ENCODE measurements around the gene B3GAT2.
"Not testable (repeated sequence)": the region's sequence is repeated elsewhere in the genome, so short reads cannot be mapped to it uniquely, and the experiment has no call there.

B3GAT2 gene, protein sequence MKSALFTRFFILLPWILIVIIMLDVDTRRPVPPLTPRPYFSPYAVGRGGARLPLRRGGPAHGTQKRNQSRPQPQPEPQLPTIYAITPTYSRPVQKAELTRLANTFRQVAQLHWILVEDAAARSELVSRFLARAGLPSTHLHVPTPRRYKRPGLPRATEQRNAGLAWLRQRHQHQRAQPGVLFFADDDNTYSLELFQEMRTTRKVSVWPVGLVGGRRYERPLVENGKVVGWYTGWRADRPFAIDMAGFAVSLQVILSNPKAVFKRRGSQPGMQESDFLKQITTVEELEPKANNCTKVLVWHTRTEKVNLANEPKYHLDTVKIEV

DNA sequence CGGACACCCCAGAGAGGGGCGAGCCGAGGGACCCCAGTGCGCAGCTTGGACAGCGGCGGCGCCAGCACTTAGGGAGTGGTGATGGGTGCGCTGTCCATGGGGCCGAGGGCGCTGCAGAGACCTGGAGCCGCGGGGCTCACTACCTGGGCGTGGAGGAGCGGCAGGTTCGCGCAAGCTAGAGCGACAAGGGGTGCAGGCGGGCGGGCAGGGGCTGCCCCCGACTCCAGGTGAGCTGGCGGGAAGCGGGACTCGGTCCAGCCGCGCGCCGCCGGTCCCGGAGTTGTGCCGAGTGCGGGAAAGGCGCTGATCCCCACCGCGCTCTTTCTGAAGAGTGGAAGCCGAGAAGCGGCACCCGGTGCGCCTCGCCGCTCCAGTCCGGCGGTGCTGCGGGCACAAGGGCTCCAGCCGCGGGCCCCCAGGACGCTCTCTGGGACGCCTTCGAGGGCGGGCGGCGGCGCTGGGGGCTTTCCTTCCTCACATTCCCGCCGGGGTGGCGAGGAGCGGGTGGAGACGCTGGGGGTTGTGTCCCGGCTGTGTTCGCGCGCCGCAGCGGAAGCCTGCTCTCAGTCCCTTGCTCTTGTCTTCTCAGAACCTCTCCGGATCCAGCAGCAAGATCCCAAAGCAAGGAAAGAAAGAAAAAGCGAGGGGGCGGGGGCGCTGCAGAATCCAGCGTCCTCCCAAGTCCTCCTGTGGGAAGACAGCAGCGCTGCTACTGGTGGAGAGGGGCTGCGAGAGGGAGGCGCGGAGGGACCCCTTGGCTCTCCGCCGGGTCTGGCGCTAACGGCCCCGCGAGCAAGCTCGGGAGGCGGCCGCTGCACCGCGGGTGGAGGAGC, at the start of gene B3GAT2:
B3GAT2 (minus strand) TSS at position 610 of the 833 bp plus-strand sequence. CDS start 631 bp downstream, outside the sequence.
- no peak for DNase-seq (ENCODE audit: low read depth in 2 of 2)

DNA sequence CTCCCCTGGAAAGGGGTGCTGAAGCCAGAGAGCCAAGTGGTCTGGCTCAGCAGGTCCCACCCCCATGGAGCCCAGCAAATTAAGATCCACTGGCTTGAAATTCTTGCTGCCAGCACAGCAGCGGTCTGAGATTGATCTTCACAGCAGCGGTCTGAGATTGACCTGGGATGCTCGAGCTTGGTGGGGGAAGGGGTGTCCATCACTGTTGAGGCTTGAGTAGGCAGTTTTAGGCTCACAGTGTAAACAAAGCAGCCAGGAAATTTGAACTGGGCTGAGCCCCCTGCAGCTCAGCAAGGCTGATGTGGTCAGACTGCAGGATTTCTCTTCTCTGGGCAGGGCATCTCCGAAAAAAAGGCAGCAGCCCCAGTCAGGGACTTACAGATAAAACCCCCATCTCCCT, 41.3 kb upstream of the B3GAT2 start:
- no peak for DNase-seq (ENCODE audit: low read depth in 2 of 2)

DNA sequence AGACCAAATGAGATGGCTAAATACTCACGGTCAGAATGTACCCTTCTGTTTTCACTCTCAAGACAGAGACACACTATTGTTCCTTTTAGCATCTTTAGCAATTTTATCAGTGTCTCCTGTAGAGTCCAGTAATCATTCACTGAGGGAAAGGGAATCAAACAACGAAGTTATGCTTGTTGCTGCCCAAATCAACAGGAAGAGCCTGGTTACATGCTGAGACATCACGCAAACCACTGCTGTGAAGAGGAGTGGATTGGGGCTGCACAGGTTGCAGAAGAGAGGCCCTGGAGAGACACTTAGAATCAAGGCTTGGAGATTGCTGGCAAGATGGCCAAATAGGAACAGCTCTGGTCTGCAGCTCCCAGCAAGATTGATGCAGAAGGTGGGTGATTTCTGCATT, 40.5 kb upstream of the B3GAT2 start:
- DNase-seq (ENCODE audit: low read depth in 2 of 2): no peak

DNA sequence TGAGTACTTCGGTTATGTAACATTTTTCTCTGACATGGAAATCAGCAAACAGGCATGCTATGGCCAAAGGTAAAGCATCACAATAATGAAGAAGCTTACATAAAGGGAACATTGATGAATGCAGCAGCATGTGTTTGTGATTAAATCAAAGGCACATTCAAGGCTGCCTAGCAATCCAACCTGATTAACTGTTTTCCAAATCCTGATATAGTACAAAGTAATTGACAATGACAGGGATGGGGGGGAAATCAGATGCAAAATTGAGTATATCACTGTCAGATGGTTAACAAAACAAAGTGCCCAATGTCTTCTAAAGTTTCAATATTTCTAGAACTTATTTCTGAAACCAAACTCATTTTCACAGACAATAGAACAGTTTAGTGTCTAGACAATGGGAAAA, 39.2 kb upstream of the B3GAT2 start:
- DNase-seq (ENCODE audit: low read depth in 2 of 2): no peak

DNA sequence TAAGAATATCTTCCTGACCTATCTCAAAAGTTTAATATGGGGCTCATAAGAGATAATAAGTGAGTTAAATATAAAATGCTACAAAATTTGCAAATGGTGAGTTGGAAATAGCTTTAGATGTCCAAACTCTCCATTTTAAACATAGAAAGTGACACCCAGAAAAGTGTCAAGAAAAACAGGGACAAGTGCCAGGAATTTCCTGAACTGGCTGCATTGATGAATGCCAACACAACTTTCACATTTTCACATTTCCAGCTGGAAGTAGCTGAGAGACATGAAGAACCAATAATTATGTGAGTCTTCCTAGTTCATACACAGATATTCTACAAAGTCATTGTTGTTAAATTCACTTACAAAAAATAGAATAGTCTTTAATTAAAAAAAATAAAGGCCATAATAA, 38.6 kb upstream of the B3GAT2 start:
- DNase-seq (ENCODE audit: low read depth in 2 of 2): no peak

DNA sequence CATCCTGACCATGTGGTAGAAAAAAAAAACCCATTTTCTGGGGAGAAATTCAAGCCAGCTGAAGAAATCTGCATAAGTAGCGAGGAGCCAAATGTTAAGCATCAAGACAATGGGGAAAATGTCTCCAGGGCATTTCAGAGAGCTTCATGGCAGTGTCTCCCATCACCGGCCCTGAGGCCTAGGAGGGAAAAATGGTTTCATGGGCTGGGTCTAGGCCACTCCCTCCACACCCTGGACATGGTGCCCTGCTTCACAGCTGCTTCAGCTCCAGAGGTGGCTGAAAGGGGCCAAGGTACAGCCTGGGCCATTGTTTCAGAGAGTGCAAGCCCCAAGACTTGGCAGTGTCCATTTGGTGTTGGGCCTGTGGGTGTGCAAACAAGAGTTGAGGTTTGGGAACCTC, 34.4 kb upstream of the B3GAT2 start:
- DNase-seq (ENCODE audit: low read depth in 2 of 2): no peak

DNA sequence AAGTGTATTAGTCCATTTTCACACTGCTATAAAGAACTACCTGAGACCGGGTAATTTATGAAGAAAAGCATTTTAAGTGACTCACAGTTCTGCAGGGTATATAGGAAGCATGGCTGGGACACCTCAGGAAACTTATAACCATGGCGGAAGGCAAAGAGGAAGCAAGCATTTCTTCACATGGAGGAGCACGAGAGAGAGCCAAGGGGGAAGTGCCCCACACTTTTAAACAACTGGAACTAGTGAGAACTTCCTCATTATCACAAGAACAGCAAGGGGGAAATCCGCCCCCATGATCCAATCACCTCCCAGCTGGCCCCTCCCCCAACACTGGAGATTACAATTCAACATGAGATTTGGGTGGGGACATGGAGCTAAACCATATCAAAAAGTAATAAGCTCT, 28.3 kb upstream of the B3GAT2 start:
- no peak for DNase-seq (ENCODE audit: low read depth in 2 of 2)

DNA sequence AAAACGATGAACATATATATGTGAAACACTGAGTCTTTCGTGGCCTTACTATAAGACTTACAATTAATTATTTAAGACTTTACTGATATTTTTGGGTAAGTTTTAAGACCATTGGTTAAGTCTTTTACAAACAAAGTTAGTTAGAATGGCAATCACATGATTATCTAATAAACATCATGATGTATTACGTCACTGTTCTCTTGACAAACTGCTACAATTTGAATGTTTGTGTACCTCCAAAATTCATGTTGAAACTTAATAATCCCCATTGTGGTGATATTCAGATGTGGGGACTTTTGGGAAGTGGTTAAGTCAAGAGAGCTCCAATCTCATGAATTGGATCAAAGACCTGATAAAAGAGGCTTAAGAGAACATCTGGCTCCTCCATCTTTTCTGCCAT, 25.9 kb upstream of the B3GAT2 start:
- DNase-seq (ENCODE audit: low read depth in 2 of 2): no peak

DNA sequence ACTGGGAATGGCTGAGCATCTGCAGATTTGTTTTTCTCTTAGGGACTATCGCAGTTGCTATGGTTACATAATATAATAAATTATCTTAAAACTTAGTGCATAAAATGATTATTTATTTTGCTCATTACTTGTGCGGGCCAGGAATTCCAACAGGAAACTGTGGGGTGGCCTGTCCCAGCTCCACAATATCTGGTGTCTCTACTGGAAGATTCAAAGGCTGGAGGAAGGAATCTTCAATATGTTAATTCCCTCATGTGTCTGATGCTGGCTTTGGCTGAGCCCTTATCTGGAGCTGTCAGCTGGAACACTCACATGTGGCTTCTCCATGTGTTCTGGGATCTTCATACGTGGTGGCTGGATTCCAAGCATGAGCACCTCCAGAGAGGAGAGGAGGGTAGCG, 23.9 kb upstream of the B3GAT2 start:
- DNase-seq (ENCODE audit: low read depth in 2 of 2): no peak

DNA sequence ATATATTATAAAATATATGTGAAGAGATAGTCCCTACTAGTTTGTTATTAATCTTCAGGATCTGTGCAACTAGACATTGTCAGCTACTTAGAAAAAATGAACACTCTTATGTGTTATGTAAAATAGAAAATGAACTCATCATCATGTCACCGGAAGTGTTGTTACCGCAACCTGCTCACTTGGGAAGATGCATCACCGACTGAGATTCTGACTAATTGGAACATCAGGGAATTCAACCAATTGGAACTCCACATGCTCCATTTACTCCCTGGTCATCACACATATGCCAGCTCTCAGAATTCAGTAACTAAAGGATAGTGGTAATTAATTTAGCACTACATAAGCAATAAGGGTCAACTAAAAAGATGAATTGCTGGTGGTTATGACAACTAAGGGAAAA, 16.7 kb upstream of the B3GAT2 start:
- no peak for DNase-seq (ENCODE audit: low read depth in 2 of 2)

DNA sequence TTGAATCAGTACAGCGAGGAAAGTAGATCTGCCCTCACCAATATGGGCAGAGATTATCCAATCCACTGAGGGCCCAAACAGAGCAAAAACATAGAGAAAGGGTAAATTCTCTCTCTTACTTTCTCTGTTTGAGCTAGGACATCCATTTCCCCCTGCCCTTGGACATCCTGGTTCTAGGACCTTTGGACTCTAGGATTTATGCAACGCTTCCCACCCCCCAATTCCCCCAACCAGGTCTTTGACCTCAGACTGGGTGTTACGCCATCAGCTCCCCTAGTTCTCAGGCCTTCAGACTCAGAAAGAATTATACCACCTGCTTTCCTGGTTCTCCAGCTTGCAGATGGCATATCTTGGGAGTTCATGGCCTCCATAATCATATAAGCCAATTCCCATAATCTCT, 10.2 kb upstream of the B3GAT2 start:
- no peak for DNase-seq (ENCODE audit: low read depth in 2 of 2)

DNA sequence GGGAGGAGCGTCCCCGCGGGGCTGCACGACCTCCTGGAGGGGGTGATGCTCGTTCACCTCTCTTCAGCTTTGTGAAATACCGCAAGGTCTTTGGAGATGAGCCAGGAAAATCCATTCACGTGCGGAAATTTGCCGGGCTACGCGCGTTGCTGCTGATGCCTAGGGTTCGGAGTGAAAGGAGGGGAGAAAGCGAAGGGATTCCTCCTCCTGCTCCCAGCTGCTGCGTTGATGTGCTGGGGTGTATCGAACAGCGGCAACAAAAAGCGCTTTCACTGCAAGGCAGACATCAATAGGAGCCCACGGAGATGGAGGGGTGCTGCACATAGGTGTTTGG, 391 bp upstream of the B3GAT2 start:
- DNase-seq (ENCODE audit: low read depth in 2 of 2): no peak

DNA sequence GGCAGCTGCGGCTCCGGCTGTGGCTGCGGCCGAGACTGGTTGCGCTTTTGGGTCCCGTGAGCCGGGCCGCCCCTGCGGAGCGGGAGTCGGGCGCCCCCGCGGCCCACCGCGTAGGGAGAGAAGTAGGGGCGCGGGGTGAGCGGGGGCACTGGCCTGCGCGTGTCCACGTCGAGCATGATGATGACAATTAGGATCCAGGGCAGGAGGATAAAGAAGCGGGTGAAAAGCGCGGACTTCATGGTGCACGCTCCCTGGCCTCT, 739 bp downstream of the B3GAT2 start:
- no peak for DNase-seq (ENCODE audit: low read depth in 2 of 2)

DNA sequence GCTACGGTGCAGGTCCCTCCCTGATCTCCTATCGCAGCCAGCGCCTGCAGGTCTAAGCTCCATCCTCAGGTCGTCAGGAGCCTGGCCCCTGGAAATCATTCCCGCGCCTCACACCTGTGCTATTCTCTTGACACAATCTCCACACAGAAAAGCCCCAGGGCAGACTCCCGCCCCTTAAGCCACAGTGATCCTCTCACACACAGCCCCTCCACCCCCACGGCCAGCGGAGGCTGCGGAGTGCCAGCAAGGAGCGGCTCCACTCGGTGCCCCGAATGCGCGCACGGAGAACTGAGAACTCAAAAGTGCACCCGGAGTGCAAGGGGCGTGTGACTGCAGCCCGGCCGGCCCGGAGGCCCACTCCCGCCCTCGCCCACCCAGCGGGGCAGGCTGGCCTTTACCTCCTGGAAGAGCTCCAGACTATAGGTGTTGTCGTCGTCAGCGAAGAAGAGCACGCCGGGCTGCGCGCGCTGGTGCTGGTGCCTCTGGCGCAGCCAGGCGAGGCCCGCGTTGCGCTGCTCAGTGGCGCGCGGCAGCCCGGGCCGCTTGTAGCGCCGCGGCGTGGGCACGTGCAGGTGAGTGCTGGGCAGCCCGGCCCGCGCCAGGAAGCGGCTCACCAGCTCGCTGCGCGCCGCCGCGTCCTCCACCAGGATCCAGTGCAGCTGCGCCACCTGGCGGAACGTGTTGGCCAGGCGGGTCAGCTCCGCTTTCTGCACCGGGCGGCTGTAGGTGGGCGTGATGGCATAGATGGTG, 1.2 kb downstream of the B3GAT2 start:
- peak; percentile 78 to 85 for DNase-seq (ENCODE audit: low read depth in 2 of 2)

DNA sequence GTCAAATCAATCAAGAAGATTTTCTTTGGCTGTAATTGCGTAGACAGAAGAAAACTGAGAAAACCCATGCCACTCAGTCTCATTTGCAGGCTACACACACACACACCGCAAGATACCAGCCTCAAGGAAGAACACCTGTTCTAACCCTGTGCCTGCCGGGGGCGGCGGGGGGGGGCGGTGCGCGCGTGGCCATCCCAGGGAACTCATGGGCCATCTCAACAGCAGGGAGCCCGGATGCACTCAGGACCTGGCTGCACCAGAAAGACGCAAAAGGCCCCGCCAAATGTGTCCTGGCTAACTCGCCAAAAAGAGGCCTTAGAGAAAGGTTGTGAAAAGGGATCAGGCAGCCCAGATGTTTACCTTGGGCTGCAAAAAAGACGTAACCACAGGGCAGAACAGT, 2.1 kb downstream of the B3GAT2 start:
- no peak for DNase-seq (ENCODE audit: low read depth in 2 of 2)

DNA sequence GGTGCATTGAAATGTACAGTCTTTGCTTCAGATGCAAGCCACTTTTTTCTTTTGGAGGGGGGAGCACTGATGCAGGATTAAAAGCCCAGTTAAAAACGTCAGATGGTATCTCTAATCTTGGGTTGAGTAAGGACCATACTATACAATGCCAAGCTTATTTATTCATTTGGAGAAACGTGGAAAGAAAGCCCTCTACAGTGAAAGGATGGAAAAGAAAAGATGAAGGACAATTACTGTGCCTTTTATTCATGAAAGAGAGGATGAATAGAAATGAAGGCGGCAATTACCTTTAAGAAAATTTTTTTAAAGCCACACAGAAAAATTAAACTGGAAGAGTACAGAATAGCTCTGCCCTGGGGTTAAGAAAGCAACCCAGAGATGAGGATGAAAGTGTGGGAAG, 2.7 kb downstream of the B3GAT2 start:
- no peak for DNase-seq (ENCODE audit: low read depth in 2 of 2)

DNA sequence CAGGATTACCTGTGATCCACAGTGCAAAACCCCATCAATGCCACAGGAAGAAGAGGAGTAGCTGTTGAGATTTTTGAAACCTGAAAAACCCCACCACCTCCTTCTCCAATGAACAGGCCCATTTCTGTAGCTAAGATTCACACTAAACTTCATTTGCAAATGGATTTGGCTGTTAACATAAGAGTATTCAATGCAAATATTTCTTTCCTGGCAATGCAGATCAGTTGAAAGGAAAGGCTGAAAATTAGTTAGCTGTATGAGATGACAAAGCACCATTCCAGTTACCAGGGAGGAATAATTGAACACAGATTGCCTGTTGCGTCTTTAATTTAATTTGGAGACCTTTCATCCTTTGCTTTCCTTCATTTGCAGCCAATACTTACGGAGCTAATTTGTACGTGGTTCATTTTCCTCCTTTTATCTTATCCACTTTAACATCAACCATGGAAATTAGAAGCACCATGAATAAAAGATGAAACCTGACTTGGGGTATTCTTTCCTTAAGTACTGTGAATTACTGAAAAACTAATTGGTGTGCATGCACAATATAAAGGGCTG, 4.2 kb downstream of the B3GAT2 start:
- no peak for DNase-seq (ENCODE audit: low read depth in 2 of 2)

DNA sequence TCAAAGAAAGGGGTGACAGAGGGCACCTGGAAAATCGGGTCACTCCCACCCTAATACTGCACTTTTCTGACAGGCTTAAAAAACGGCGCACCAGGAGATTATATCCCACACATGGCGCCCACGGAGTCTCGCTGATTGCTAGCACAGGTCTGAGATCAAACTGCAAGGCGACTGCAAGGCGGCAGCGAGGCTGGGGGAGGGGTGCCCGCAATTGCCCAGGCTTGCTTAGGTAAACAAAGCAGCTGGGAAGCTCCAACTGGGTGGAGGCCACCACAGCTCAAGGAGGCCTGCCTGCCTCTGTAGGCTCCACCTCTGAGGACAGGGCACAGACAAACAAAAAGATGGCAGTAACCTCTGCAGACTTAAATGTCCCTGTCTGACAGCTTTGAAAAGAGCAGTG, 12.5 kb downstream of the B3GAT2 start:
- not testable (repeated sequence) for DNase-seq (ENCODE audit: low read depth in 2 of 2)

DNA sequence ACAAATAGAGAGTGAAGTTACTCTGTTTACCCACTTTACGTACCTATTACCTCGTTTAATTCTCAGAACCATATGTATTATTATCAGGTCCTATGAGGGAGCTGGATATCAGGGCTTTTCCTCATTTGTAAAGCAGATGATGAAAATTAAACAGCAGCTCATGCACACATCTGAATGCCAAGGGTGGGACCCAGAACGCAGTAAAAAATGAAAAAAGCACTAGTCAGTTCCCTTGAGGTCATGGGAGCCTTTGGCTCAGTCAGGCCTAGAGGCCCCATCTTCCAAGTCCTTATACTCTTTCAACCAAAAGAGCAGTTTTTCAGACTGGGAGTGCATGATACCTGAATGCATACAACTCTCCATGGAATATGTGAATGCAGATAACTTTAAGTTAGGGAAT, 23.0 kb downstream of the B3GAT2 start:
- DNase-seq (ENCODE audit: low read depth in 2 of 2): no peak

DNA sequence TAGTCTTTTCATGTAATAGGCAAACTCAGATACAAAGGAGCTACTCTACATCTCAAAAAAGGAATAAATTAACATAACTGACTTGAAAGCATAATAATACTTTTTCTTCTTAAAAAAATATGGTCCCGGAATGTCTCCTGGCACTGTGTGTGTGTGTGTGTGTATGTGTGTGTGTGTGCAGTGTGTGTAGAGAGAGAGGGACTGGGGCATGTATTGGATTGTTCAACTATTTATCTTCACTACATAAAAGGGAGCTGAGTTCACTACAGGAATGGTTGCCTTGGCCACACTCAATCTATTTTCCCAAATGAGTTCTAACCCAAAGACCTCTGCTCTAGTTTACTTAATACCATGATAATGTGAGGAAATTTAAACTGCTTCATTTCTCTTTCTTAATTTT, 51.1 kb downstream of the B3GAT2 start:
- DNase-seq (ENCODE audit: low read depth in 2 of 2): no peak

DNA sequence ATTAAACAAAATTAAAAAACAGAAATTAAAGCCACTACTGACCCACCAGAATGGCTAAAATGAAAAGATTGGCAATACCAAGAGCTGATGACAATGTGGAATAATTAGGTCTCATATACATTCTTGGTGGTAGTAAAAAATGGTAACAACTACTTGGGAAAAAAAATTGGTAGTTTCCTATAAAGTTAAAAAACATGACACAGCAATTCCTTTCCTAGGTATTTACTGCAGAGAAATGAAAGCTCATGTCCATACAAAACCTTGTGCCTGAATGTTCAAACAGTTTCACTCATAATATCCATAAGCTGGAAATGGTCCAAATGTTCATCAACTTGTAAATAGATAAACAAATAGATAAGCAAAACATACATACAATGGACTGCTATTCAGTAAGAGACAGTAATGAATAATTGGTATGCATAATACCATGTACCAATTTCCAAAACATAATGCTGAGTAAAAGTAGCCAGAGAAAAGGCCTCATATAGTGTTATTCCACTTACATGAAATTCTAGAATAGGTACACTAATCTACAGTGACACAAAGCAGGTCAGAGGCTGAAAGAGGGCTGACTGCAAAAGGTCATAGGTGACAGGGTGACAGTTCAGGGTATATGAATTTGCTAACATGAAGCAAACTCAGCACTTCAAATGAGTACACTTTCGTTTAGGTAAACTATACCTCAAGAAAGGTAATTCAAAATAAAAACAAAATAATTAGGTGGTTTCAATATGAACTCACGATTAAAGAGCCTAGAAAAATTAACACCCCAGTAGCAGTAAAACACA, 53.0 kb downstream of the B3GAT2 start:
- no peak for DNase-seq (ENCODE audit: low read depth in 2 of 2)

DNA sequence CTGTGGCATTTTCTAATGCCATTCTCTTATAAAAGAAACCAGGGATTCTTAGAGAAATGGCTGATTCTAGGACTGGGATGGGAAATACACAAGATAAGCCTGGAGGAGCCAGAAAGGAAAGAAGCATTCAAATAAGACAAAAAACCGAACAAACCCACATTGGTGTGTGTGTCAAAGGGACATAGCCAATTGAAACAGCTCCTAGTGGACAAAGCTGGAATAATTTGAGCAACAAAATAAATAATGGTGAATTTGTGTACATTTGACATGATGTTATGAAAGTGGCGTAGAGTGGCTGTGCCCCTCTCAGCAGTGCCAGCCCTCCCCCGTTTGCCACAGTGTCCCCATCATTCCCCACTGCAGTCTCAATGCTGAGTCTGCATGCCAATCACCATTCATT, 55.5 kb downstream of the B3GAT2 start:
- no peak for DNase-seq (ENCODE audit: low read depth in 2 of 2)

All from stimulated activated CD8-positive, alpha-beta memory T cell treated with anti-CD3 and anti-CD28 coated beads, Interleukin-2, amount 100 ng/mL, for 48 hours (primary cell).